Stimulated activated CD4-positive, alpha-beta T cell treated with anti-CD3 and anti-CD28 coated beads, Interleukin-2, amount 100 ng/mL, for 4 hours (primary cell): Measurements from ENCODE around the gene TECR.

Experiments
- DNase-seq: peaks from one replicate; pipeline ENCODE4 v3.0.0-alpha.2; 2020; ENCODE audit warnings: low read depth

Gene TECR

GRCh38 chr19:14510311-14511228 lies 18.8 kb upstream of the TECR start:
- DNase-seq, result no peak

GRCh38 chr19:14511229-14511593 lies 18.2 kb upstream of the TECR start:
- DNase-seq, result no peak

GRCh38 chr19:14512406-14512961 lies 16.9 kb upstream of the TECR start:
- no peak for DNase-seq

GRCh38 chr19:14514215-14514863 lies 15.1 kb upstream of the TECR start:
- no peak for DNase-seq

GRCh38 chr19:14515501-14516047 lies 13.8 kb upstream of the TECR start:
- no peak for DNase-seq

GRCh38 chr19:14516048-14516534 lies 13.3 kb upstream of the TECR start:
- DNase-seq, result no peak

GRCh38 chr19:14516746-14517438 lies 12.5 kb upstream of the TECR start:
- no peak for DNase-seq

GRCh38 chr19:14517446-14517839 lies 12.0 kb upstream of the TECR start:
- no peak for DNase-seq

GRCh38 chr19:14517840-14518505 lies 11.4 kb upstream of the TECR start, which contains the start of gene DNAJB1:
TSS of gene DNAJB1 (minus strand) at chr19:14518397. CDS start at chr19:14518349, 48 bp downstream.
- peak; percentile 49 for DNase-seq

GRCh38 chr19:14519245-14519859 lies 10.0 kb upstream of the TECR start:
- no peak for DNase-seq

- peak; percentile 36 for DNase-seq
Measured at GRCh38 chr19:14519860-14520407, 9.5 kb upstream of the TECR start.

- DNase-seq, result no peak
Measured at GRCh38 chr19:14520543-14520942, 8.9 kb upstream of the TECR start.

- DNase-seq, result no peak
Measured at GRCh38 chr19:14525729-14526128, 3.7 kb upstream of the TECR start.

- DNase-seq, result no peak
Measured at GRCh38 chr19:14526423-14526822, 3.0 kb upstream of the TECR start.

- DNase-seq, result no peak
Measured at GRCh38 chr19:14528419-14529253, 758 bp upstream of the TECR start.

- DNase-seq, result no peak
Measured at GRCh38 chr19:14530005-14530348, 583 bp downstream of the TECR start.

- DNase-seq, result no peak
Measured at GRCh38 chr19:14530506-14530905, 1.1 kb downstream of the TECR start.

GRCh38 chr19:14533450-14533849 lies 4.1 kb downstream of the TECR start:
- DNase-seq, result no peak

- DNase-seq, result peak; percentile 24
Measured at GRCh38 chr19:14536926-14537692, 7.7 kb downstream of the TECR start.
